HepG2 (cell line): ENCODE measurements around the gene YIF1B. TPM values are rescaled to one million over a fixed set of nuclear protein-coding genes. Genes with fewer than 3 reads are reported as not detected.
A peak's percentile ranks its signal among the peaks of the same experiment; 100 is the strongest.

ENCODE experiments used
- ATF7-NPFF ChIP-seq: sonication (generic); formaldehyde crosslinking; IDR thresholded peaks from 2 replicates; pipeline ENCODE4 v1.8.1; 2023; ENCODE audit warnings: mild to moderate bottlenecking, low read depth, missing genetic modification reagents, moderate library complexity
- BATF2 ChIP-seq: sonication (generic); formaldehyde crosslinking; IDR thresholded peaks from 2 replicates; pipeline ENCODE4 v1.8.0; 2022; ENCODE audit warnings: mild to moderate bottlenecking, missing genetic modification reagents, moderate library complexity
- DNMT3B ChIP-seq: conservative IDR thresholded peaks from 2 replicates; pipeline ENCODE4 v1.6.1; 2016; ENCODE audit warnings: missing biosample characterization, control low read depth
- FOXC1 ChIP-seq: sonication (generic); formaldehyde crosslinking; IDR thresholded peaks from 2 replicates; pipeline ENCODE4 v1.8.0; 2022; ENCODE audit warnings: mild to moderate bottlenecking, missing genetic modification reagents, borderline replicate concordance
- HNF4A ChIP-seq: sonication (generic); formaldehyde crosslinking; IDR thresholded peaks from 2 replicates; pipeline ENCODE4 v1.4.0; 2020; ENCODE audit warnings: missing genetic modification reagents
- NCOA1 ChIP-seq: sonication (generic); formaldehyde crosslinking; IDR thresholded peaks from 2 replicates; pipeline ENCODE4 v1.9.0; 2021; ENCODE audit warnings: missing genetic modification reagents
- PAX8 ChIP-seq: sonication (generic); formaldehyde crosslinking; IDR thresholded peaks from 2 replicates; pipeline ENCODE4 v1.8.0; 2022; ENCODE audit warnings: mild to moderate bottlenecking, missing genetic modification reagents, borderline replicate concordance
- PCBP2 ChIP-seq: fragments of 200-400 bp; formaldehyde crosslinking; optimal IDR thresholded peaks from 2 replicates; pipeline ENCODE3; 2018; ENCODE audit warnings: low read length, low read depth; ENCODE audit not compliant: poor library complexity, severe bottlenecking
- POLR2A ChIP-seq, 2 experiments: IDR thresholded peaks; 2 replicates each; pipeline ENCODE4 v1.6.1; 2011; ENCODE audit warnings: low read depth in 2 of 2, low read length in 2 of 2, mild to moderate bottlenecking in 1 of 2, moderate library complexity in 1 of 2; ENCODE audit not compliant: insufficient read depth in 1 of 2
- PRDM15 ChIP-seq: sonication (generic); formaldehyde crosslinking; IDR thresholded peaks from 2 replicates; pipeline ENCODE4 v1.4.0; 2020; ENCODE audit warnings: missing genetic modification reagents
- SP2 ChIP-seq: sonication (generic); formaldehyde crosslinking; IDR thresholded peaks from 2 replicates; pipeline ENCODE4 v1.5.1; 2020; ENCODE audit warnings: mild to moderate bottlenecking, missing genetic modification reagents
- TFDP2 ChIP-seq: sonication (generic); formaldehyde crosslinking; IDR thresholded peaks from 2 replicates; pipeline ENCODE4 v1.4.0; 2020; ENCODE audit warnings: missing genetic modification reagents
- THAP7 ChIP-seq: sonication (generic); formaldehyde crosslinking; IDR thresholded peaks from 2 replicates; pipeline ENCODE4 v1.8.1; 2023; ENCODE audit warnings: mild to moderate bottlenecking, missing genetic modification reagents
- TOE1 ChIP-seq: sonication (generic); formaldehyde crosslinking; IDR thresholded peaks from 2 replicates; pipeline ENCODE4 v1.4.0; 2020; ENCODE audit warnings: mild to moderate bottlenecking, missing genetic modification reagents
- TOPORS ChIP-seq: sonication (generic); formaldehyde crosslinking; IDR thresholded peaks from 2 replicates; pipeline ENCODE4 v1.8.0; 2023; ENCODE audit warnings: mild to moderate bottlenecking, missing genetic modification reagents
- ZBTB39 ChIP-seq: sonication (generic); formaldehyde crosslinking; IDR thresholded peaks from 2 replicates; pipeline ENCODE4 v1.5.0; 2020; ENCODE audit warnings: missing genetic modification reagents
- ZNF3 ChIP-seq: IDR thresholded peaks from 2 replicates; pipeline ENCODE4 v1.7.0; 2017; ENCODE audit warnings: inconsistent platforms
- ZNF333 ChIP-seq: sonication (generic); formaldehyde crosslinking; IDR thresholded peaks from 2 replicates; pipeline ENCODE4 v1.4.0; 2020; ENCODE audit warnings: mild to moderate bottlenecking, missing genetic modification reagents, borderline replicate concordance
- ZNF605 ChIP-seq: sonication (generic); formaldehyde crosslinking; IDR thresholded peaks from 2 replicates; pipeline ENCODE4 v1.8.0; 2022; ENCODE audit warnings: mild to moderate bottlenecking, missing genetic modification reagents
- ZNF615 ChIP-seq: sonication (generic); formaldehyde crosslinking; IDR thresholded peaks from 2 replicates; pipeline ENCODE4 v1.5.0; 2020; ENCODE audit warnings: mild to moderate bottlenecking, missing genetic modification reagents, borderline replicate concordance
- ZNF781 ChIP-seq: sonication (generic); formaldehyde crosslinking; IDR thresholded peaks from 2 replicates; pipeline ENCODE4 v1.5.1; 2020; ENCODE audit warnings: borderline replicate concordance, mild to moderate bottlenecking, missing genetic modification reagents; ENCODE audit errors: not compliant biosample characterization
- ZNF792 ChIP-seq: IDR thresholded peaks from 2 replicates; pipeline ENCODE4 v1.6.1; 2016
- ZNF879 ChIP-seq: sonication (generic); formaldehyde crosslinking; IDR thresholded peaks from 2 replicates; pipeline ENCODE4 v1.8.1; 2023; ENCODE audit warnings: missing genetic modification reagents
- polyA plus RNA-seq, 8 experiments: library from polyadenylated mRNA; depleted of rRNA in 3 of 8; stranded (reverse) in 7 of 8; unstranded in 1 of 8; fragments of >200 nt; fragmentation: Illumina TruSeq in 4 of 8; extraction: Trizol in 4 of 8; gene quantifications; 2 replicates each; pipeline versions ENCODE4 v1.2.1 to v1.2.3, GENCODE V29; 2011 to 2016; ENCODE audit warnings: low read depth in 4 of 8, missing spikeins in 1 of 8, mixed read lengths in 1 of 8; ENCODE audit not compliant: insufficient read depth in 1 of 8
- total RNA-seq, 5 experiments: library from RNA; depleted of rRNA; stranded (reverse); fragments of >200 nt; fragmentation: Illumina TruSeq; extraction: Trizol; gene quantifications; 2 replicates each; pipeline ENCODE4 v1.2.3, GENCODE V29; 2016; ENCODE audit warnings: low read depth in 1 of 5

YIF1B gene
- total and polyA plus RNA-seq, 2 of the 13 experiments (the other 11 are each of a cell fraction or from before 2014, with no cell fraction given) = 41.4 to 85.2 TPM

- peak; percentile 34; the same call in 1 of the 2 replicates for TF ChIP-seq TFDP2 (CRISPR knock-in tag)
- no peak for TF ChIP-seq POLR2A (IDR thresholded peaks at IDR 0.05; ENCODE audit: insufficient read depth in 1 of 2, low read depth in 2 of 2, low read length in 2 of 2)
- TF ChIP-seq THAP7 (CRISPR knock-in tag) = peak; percentile 4; the same call in 1 of the 2 replicates
- 0 out of 2 replicates have a peak, but pooled peaks have one; percentile 23 for TF ChIP-seq ATF7-NPFF (CRISPR knock-in tag)
- TF ChIP-seq ZNF3 (CRISPR knock-in tag) = no peak
- peak; percentile 66 for TF ChIP-seq SP2 (CRISPR knock-in tag)
- no peak for TF ChIP-seq HNF4A (CRISPR knock-in tag)
- TF ChIP-seq BATF2 (CRISPR knock-in tag) = no peak
- no peak for TF ChIP-seq ZNF781 (CRISPR knock-in tag)
- no peak for TF ChIP-seq FOXC1
- no peak for TF ChIP-seq TOE1 (CRISPR knock-in tag)
- TF ChIP-seq ZNF792 (CRISPR knock-in tag) = no peak
- no peak for TF ChIP-seq PRDM15
- no peak for TF ChIP-seq ZNF605 (CRISPR knock-in tag)
- no peak for TF ChIP-seq ZNF615
- TF ChIP-seq ZBTB39 = no peak; the same call in 1 of the 2 replicates
- no peak for TF ChIP-seq PAX8 (CRISPR knock-in tag)
- TF ChIP-seq PCBP2 = peak; percentile 67
- peak; percentile 28; the same call in 1 of the 2 replicates for TF ChIP-seq ZNF333
- no peak for TF ChIP-seq NCOA1 (CRISPR knock-in tag)
- no peak for TF ChIP-seq ZNF879 (CRISPR knock-in tag)
- TF ChIP-seq DNMT3B (CRISPR knock-in tag) = no peak
- no peak for TF ChIP-seq TOPORS
Measured at GRCh38 chr19:38335949-38336637, 20.3 kb upstream of the YIF1B start (continued).
